AG10803 (cell line): Measurements from ENCODE around the gene DNAJB13.

ENCODE experiments used
- DNase-seq: peaks from one replicate; pipeline ENCODE4 v3.0.0; 2010; ENCODE audit warnings: low read depth
- H3K4me3 ChIP-seq: 2 replicates; pipeline ENCODE4 v1.5.1; 2011; ENCODE audit warnings: mild to moderate bottlenecking, low read length, control low read depth
- TF ChIP-seq, protein P1 (sequence below): conservative IDR thresholded peaks from 2 replicates; pipeline ENCODE4 v1.5.1; 2011; ENCODE audit warnings: mild to moderate bottlenecking, low read length, control low read depth, inconsistent platforms

The DNAJB13 gene

DNA sequence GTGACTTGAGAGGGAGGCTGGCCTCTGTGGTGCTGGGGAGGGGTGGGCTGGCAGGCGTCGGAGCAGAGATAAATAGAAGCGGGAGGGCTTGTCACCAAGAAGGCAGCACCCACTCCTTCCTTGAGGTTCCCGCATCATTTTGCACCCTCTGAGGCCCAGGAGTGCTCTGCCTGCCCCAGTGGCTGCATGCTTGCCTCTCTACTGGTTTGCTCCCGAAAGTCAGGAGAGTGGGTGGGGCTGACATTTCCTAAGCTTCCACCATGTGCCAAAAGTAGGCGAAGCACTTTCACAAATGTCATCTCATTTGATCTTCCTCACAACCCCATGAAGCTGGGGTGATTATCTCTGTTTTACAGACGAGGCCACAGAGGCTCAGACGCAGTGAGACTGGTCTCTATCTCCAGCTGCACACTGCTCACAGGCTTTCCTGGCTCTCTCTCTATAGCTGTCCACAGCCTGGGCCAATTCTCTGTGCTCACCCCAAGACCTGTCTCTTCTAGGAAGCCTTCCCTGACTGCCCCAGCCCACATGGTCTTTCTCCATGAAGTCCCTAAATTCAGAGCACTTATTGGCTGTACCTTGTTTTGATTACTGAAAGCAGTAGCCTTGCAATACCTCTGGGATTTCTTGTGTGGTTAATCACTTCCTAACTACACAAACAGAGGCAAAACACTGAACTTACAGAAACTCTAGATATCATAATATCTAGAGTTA, 60.7 kb downstream of the DNAJB13 start:
- no peak overlapping the region for H3K4me3 ChIP-seq
- TF ChIP-seq, protein P1, sequence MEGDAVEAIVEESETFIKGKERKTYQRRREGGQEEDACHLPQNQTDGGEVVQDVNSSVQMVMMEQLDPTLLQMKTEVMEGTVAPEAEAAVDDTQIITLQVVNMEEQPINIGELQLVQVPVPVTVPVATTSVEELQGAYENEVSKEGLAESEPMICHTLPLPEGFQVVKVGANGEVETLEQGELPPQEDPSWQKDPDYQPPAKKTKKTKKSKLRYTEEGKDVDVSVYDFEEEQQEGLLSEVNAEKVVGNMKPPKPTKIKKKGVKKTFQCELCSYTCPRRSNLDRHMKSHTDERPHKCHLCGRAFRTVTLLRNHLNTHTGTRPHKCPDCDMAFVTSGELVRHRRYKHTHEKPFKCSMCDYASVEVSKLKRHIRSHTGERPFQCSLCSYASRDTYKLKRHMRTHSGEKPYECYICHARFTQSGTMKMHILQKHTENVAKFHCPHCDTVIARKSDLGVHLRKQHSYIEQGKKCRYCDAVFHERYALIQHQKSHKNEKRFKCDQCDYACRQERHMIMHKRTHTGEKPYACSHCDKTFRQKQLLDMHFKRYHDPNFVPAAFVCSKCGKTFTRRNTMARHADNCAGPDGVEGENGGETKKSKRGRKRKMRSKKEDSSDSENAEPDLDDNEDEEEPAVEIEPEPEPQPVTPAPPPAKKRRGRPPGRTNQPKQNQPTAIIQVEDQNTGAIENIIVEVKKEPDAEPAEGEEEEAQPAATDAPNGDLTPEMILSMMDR, result no peak
- DNase-seq, result peak; percentile 59

DNA sequence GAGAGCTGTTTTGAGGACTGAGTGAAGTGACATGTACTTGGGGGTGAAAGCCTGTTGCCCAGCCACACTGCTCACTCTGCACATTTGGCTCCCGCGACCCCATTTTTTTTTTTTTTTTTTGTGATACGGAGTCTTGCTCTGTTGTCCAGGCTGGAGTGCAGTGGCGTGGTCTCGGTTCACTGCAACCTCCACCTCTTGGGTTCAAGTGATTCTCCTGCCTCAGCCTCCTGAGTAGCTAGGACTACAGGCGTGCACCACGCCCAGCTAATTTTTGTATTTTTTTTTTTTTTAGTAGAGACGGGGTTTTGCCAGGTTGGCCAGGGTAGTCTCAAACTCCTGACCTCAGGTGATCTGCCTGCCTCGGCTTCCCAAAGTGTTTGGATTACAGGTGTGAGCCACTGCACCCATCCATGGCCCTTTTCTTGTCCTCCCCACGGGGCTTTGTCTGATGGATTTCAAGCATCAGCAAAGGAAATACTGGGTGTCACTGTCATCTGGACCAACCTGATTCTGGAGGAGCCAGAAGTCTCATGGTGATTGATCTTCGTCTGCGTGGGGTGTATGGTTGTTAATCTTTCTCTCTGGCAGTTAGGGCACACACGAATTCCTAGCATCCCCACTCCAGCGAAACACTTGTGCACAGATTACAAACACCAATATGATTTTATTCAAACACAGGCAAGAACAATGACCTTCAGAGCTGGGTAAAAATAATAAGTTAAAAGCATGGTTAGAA, 61.4 kb downstream of the DNAJB13 start:
- no peak for DNase-seq
- H3K4me3 ChIP-seq, result no peak overlapping the region
- TF ChIP-seq, protein P1, result no peak

DNA sequence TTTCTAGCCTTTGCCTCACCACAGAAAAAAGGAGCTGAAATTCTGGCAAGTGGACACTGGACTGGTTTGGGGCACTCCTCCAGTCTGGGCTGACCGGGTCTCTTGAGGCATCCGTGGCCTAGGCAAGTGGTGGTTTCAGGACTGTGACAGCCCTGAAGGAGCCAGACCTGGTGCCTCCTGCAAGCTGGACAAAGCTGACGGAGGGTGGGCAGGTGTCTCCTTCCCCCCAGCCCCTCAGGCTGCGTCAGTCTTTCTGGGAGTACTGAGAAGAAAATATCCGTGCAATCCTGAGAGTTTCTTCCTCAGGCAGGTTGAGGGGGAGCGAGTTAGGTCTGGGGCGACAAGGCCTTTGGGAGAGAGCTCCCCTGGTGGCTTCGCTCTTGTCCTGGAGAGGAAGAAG, 62.3 kb downstream of the DNAJB13 start:
- H3K4me3 ChIP-seq, result no peak overlapping the region
- TF ChIP-seq, protein P1, result no peak
- DNase-seq, result no peak

DNA sequence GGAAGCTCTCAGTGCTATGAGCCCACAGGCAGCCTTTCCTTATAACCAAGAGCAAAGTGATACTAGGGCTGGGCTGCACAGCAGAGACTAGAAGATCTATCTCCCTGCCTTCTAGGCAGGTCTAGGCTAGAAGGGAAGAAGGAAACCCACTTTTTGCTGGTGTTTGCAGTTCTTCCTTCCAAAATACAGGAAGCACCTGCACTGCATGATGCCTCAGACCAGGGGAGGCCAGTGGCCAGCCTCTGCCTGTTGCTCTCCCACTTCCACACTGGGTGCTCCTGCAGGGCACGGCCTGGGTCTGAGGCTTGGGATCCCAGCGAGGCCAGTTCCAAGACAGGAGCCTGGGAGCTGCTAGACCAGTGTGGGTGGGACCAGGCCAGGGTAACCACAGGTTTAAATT, 64.1 kb downstream of the DNAJB13 start:
- no peak for DNase-seq
- no peak overlapping the region for H3K4me3 ChIP-seq
- TF ChIP-seq, protein P1, result no peak

DNA sequence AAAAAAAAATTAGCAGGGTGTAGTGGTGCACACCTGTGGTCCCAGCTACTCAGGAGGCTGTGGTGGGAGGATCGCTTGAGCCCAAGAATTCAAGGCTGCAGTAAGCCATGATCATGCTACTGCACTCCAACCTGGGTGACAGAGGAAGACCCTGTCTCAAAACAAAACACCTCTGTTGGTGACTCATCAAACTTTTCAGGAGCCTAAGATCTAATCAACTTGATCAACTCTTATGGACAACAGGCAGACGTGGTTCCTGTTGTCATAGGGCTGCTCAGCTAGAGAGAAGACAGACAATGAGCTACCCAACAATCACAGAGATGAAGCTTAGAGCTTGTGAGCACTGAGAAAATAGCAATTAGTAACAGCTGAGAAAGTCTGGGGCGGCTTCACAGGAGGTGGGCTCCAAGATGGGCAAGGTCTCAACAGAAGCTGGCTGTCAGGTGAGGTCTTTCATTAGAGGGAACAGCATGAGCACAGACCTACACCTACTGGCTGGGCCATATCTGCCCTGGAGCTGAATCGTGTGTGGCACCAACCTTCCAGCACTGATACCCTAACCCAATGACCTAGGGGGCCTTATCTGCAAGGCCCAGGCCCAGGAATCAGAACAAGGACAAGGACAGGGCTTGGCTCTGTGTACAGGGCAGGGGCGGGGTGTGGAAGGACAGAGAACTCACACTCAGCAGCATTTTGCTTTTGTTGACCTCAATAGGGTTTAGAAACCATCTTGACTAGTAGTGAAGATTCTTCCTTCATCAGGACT, 65.3 kb downstream of the DNAJB13 start:
- no peak for DNase-seq
- H3K4me3 ChIP-seq, result no peak overlapping the region
- TF ChIP-seq, protein P1, result no peak

DNA sequence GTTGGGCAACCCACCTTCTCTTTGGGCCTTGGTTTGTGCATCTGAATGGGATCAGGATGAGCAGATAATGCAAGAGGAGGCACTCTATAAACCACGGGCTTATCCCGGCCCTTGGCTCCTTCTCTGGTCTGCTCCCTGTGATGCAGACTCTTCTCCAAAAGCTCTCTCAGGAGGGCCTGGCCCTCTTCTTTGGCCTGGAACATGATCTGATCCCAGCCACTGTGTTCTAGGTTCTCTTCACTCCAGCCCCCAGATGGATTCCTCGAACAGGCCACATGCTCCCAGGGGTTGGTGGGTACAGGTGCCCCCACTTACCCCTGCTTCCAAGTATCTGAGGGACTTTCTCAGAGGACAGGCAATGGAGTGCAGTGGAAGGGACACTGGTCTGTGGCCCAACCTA, 66.8 kb downstream of the DNAJB13 start:
- no peak overlapping the region for H3K4me3 ChIP-seq
- TF ChIP-seq, protein P1, result no peak
- DNase-seq, result no peak
